ENCODE measurements around the gene SLC25A48.

GRCh38 chr5:135880278-135880677 is 45.8 kb downstream of the SLC25A48 start:
- TF ChIP-seq EZH2 (IDR thresholded peaks at IDR 0.05; ENCODE audit: low read length) (no peak), CTCF (optimal IDR thresholded peaks at IDR 0.05 in 1 of 3, IDR thresholded peaks at IDR 0.05 in 1 of 3, conservative IDR thresholded peaks at IDR 0.05 in 1 of 3; ENCODE audit: extremely low read depth in 1 of 3, insufficient read depth in 2 of 3, low read length in 3 of 3) (peak; percentile 21 to 66 (median 35))

Data from keratinocyte (primary cell).